ENCODE results near the gene PML. TPM values are rescaled to one million over a fixed set of nuclear protein-coding genes. Genes with fewer than 3 reads are reported as not detected.

Gene PML
- total RNA-seq, 1 experiment from 2014 or later: 47.7 TPM

GRCh38 chr15:74060251-74060650 is 65.7 kb downstream of the PML start (continued):
- no peak for TF ChIP-seq ATF2 (CRISPR knock-in tag; IDR thresholded peaks at IDR 0.05; ENCODE audit: borderline replicate concordance, low read depth)
- TF ChIP-seq NR1H2 (CRISPR knock-in tag; IDR thresholded peaks at IDR 0.05): no peak
- no peak for TF ChIP-seq STAT6 (CRISPR knock-in tag; conservative IDR thresholded peaks at IDR 0.05; ENCODE audit: low read depth)

GRCh38 chr15:74062236-74062635 is 67.7 kb downstream of the PML start:
- ATAC-seq: no peak
- Mint-ChIP-seq H3K4me1 (peaks cover 6% of the 10 kb centered on the region), H3K27ac (no peak overlapping the region), H3K27me3 (ENCODE audit: low read depth) (peaks cover 16% of the 10 kb centered on the region), H3K36me3 (peaks cover 4% of the 10 kb centered on the region; the same call in 1 of the 2 replicates), H3K4me3 (no peak overlapping the region), H3K9me3 (peaks cover 20% of the 10 kb centered on the region)
- ChIA-PET POLR2A (no interaction called here), CTCF (interaction anchor here (0.6 kb wide), 1 partner anchor 966 kb away, joined by 3 read pairs; no protein-coding TSS in a partner anchor)
- DNase-seq (ENCODE audit: low spot score): no peak
- no peak for TF ChIP-seq GTF2I (CRISPR knock-in tag; conservative IDR thresholded peaks at IDR 0.05)

GRCh38 chr15:74062671-74063070 is 68.2 kb downstream of the PML start:
- peaks cover 20% of the 10 kb centered on the region for H3K9me3 Mint-ChIP-seq
- CTCF ChIA-PET: interaction anchor here (0.6 kb wide), 1 partner anchor 966 kb away, joined by 3 read pairs; no protein-coding TSS in a partner anchor
- peaks cover 16% of the 10 kb centered on the region for H3K27me3 Mint-ChIP-seq (ENCODE audit: low read depth)
- DNase-seq (ENCODE audit: low spot score) (no peak), ATAC-seq (no peak)
- H3K4me3 Mint-ChIP-seq: no peak overlapping the region
- peaks cover 4% of the 10 kb centered on the region; the same call in 1 of the 2 replicates for H3K36me3 Mint-ChIP-seq
- POLR2A ChIA-PET: no interaction called here
- peaks cover 6% of the 10 kb centered on the region for H3K4me1 Mint-ChIP-seq
- no peak overlapping the region for H3K27ac Mint-ChIP-seq
- TF ChIP-seq ZNF396 (CRISPR knock-in tag; IDR thresholded peaks at IDR 0.05; ENCODE audit: borderline replicate concordance): no peak
- TF ChIP-seq ATF3 (CRISPR knock-in tag; conservative IDR thresholded peaks at IDR 0.05): no peak
- no peak for TF ChIP-seq NR1H2 (CRISPR knock-in tag; IDR thresholded peaks at IDR 0.05)
- TF ChIP-seq ZNF416 (CRISPR knock-in tag; IDR thresholded peaks at IDR 0.05): no peak
- no peak for TF ChIP-seq ATF6 (CRISPR knock-in tag; IDR thresholded peaks at IDR 0.05)
- TF ChIP-seq JUN (CRISPR knock-in tag; IDR thresholded peaks at IDR 0.05): no peak
- no peak for TF ChIP-seq FOXP4 (CRISPR knock-in tag; IDR thresholded peaks at IDR 0.05)
- no peak for TF ChIP-seq ZNF232 (CRISPR knock-in tag; IDR thresholded peaks at IDR 0.05)
- no peak for TF ChIP-seq ZNF532 (CRISPR knock-in tag; IDR thresholded peaks at IDR 0.05; ENCODE audit: borderline replicate concordance)
- no peak for TF ChIP-seq HMGA2 (CRISPR knock-in tag; IDR thresholded peaks at IDR 0.05)
- no peak for TF ChIP-seq SP1 (CRISPR knock-in tag; conservative IDR thresholded peaks at IDR 0.05)
- TF ChIP-seq RELA (CRISPR knock-in tag; IDR thresholded peaks at IDR 0.05; ENCODE audit: borderline replicate concordance): no peak
- no peak for TF ChIP-seq EMX1 (CRISPR knock-in tag; IDR thresholded peaks at IDR 0.05)
- no peak for TF ChIP-seq ESRRA (CRISPR knock-in tag; IDR thresholded peaks at IDR 0.05; ENCODE audit: borderline replicate concordance)
- no peak for TF ChIP-seq TEAD1 (CRISPR knock-in tag; IDR thresholded peaks at IDR 0.05)
